Loucy (cell line): Measurements from ENCODE around the gene PYY.

Experiments used
- CTCF ChIP-seq: fragments of 200-600 bp; sonication (generic); conservative IDR thresholded peaks from 2 replicates; pipeline ENCODE4 v1.5.1; 2014; ENCODE audit warnings: mild to moderate bottlenecking, antibody characterized with exemption, low read length
- EZH2phosphoT487 ChIP-seq: fragments of 200-600 bp; IDR thresholded peaks from 2 replicates; pipeline ENCODE4 v1.6.1; 2018; ENCODE audit warnings: antibody characterized with exemption, mild to moderate bottlenecking, moderate library complexity, borderline replicate concordance

GRCh38 chr17:43984521-43984920 lies 30.8 kb upstream of the PYY start:
- TF ChIP-seq EZH2phosphoT487 (no peak), CTCF (no peak)
